Colonic mucosa (tissue), 4 donors: Measurements from ENCODE around the gene F12. TPM values are rescaled to one million over a fixed set of nuclear protein-coding genes. Genes with fewer than 3 reads are reported as not detected.
A peak's percentile ranks its signal among the peaks of the same experiment; 100 is the strongest.

Experiments
- DNase-seq: peaks from one replicate; pipeline ENCODE4 v3.0.0-alpha.2; 2020
- H3K27ac ChIP-seq: fragments of 200-600 bp; one replicate; pipeline ENCODE4 v1.8.0; 2021
- H3K27me3 ChIP-seq: fragments of 200-600 bp; one replicate; pipeline ENCODE4 v1.8.0; 2021
- H3K36me3 ChIP-seq: fragments of 200-600 bp; one replicate; pipeline ENCODE4 v1.8.0; 2021
- H3K4me1 ChIP-seq: fragments of 200-600 bp; one replicate; pipeline ENCODE4 v1.8.0; 2021; ENCODE audit warnings: mild to moderate bottlenecking
- H3K4me3 ChIP-seq: fragments of 200-600 bp; one replicate; pipeline ENCODE4 v1.8.0; 2021
- H3K9ac ChIP-seq, 2 donors: one replicate each; pipeline ENCODE4 v1.7.0; 2013; ENCODE audit warnings: control low read depth in 2 of 2, low read depth in 2 of 2, low read length in 2 of 2
- H3K9me3 ChIP-seq: fragments of 200-600 bp; one replicate; pipeline ENCODE4 v1.8.0; 2021
- CTCF ChIP-seq: fragments of 200-600 bp; IDR thresholded peaks from one replicate; pipeline ENCODE4 v1.8.0; 2022; ENCODE audit warnings: antibody characterized with exemption, mild to moderate bottlenecking
- intact Hi-C: fragments of 100-400 bp; cut with DNase I; formaldehyde crosslinking; loops from one replicate; pipeline ENCODE4 v1.14.1; 2022
- total RNA-seq, 2 donors: library from RNA; stranded (reverse); fragmentation: NEBNext Ultra II Directional in 1 of 2; extraction: Animal tissue kit (Norgen Biotek cat#: 25700) in 1 of 2; gene quantifications; one replicate each; pipeline ENCODE4 v1.2.1, GENCODE V29; 2021
- donor health status: healthy.
- donor health status: DM: no; HTN: no; CAD: no.
- donor health status: DM: no; HTN: no; CAD: no.

Gene F12
- total RNA-seq, 2 donors from 2014 or later = 14.7 to 34.0 TPM

DNA sequence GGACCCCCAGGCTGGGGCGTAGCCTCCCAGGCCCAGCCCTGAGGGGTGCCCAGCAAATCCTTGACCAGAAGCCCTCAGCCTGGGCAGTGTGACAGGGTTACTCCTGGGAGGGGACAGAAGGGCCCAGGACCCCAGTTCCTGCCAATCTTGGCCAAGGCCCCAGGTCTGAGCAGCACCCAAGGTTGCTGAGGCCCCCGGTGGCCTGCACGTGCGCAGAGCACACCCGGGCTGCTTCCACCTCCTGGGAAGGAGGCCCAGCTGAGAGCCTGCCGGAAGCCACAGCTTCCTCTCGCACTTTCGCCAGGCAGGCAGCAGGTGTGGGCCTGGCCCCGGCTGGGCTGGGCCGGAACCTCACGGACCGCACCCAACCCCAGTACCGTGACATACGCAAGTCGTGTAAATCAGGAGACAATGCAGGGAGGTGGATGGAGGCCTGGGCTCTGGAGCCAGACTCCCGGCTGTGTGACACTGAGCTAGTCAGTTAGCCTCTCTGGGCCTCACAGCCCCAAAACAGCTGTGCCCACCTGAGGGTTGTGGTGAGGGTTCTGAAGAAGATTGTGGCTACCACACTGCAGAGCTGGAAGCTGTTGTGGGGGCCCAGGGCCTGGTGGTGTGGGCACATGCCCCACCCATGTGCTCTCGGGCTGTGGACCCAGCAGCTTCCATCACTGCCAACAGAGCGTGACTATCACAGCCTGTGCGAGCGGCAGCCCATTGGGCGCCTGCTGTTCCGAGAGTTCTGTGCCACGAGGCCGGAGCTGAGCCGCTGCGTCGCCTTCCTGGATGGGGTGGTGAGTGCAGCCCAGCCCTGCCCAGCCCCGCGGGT lies 22.2 kb upstream of the F12 start:
- peaks cover 20% of the 10 kb centered on the region for H3K36me3 ChIP-seq
- peak overlapping the region; percentile 41 for H3K27ac ChIP-seq

GRCh38 chr5:177430972-177431316 lies 21.6 kb upstream of the F12 start:
- no peak for DNase-seq
- intact Hi-C loops = no loop called here
- no peak overlapping the region for H3K4me3 ChIP-seq
- H3K27ac ChIP-seq = peak overlapping the region; percentile 41
- H3K36me3 ChIP-seq = peaks cover 19% of the 10 kb centered on the region
- H3K27me3 ChIP-seq = no peaks in the 10 kb centered on the region
- TF ChIP-seq CTCF = no peak
- H3K4me1 ChIP-seq = peaks cover 4% of the 10 kb centered on the region
- no peaks in the 10 kb centered on the region for H3K9me3 ChIP-seq
- peak overlapping the region; percentile 9 to 45 for H3K9ac ChIP-seq

More for the DNA sequence above, 22.2 kb upstream of the F12 start:
- Histone ChIP-seq H3K9ac (peak overlapping the region; percentile 9 to 45), H3K4me3 (peak overlapping the region; percentile 5), H3K4me1 (peaks cover 4% of the 10 kb centered on the region), H3K9me3 (no peaks in the 10 kb centered on the region), H3K27me3 (no peaks in the 10 kb centered on the region)
- no peak for TF ChIP-seq CTCF
- no peak for DNase-seq
- intact Hi-C loops = no loop called here

DNA sequence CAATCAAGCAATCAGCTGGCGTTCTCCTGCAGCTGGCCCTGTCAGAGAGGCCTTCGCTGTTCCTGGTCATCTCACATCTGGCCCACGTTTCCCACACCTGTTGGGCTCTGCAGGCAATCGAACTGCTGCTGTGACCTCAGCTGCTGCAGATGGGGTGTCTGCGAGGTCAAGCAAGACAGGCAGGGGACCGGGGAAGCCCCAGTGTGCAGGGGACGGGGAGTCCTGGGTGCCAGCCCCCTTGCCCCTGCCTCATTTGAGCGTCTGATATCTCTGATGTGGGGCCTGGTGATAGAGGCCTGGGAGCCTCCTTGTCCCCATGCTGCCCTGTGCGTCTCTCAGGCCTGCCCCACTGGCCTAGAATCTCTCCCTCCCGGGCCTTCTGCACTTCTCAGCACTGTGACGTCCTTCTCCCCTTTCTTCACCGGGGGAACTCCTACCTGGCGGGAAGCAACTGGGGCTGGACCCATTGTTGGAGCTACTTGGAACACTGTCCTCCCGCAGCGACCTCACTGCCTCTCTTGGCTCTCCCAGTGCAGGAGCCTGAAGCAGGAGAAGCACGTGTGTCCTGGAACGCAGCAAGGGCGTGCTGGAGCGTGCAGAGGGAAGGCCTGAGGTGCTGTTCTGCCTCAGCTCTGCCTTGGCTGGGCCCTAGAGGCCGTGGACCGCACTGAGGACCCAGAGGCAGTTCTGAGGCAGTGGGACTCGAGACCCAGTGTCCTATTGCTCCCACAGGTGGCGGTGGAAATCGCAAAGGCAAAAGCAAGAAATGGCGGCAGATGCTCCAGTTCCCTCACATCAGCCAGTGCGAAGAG lies 21.0 kb upstream of the F12 start:
- DNase-seq = no peak
- no peaks in the 10 kb centered on the region for H3K27me3 ChIP-seq
- peak overlapping the region in 1 of 2 donors; percentile 9 for H3K9ac ChIP-seq
- H3K36me3 ChIP-seq = peaks cover 13% of the 10 kb centered on the region
- no peaks in the 10 kb centered on the region for H3K9me3 ChIP-seq
- intact Hi-C loops = no loop called here
- H3K27ac ChIP-seq = peak overlapping the region; percentile 41
- peaks cover 7% of the 10 kb centered on the region for H3K4me1 ChIP-seq
- no peak overlapping the region for H3K4me3 ChIP-seq
- no peak for TF ChIP-seq CTCF

GRCh38 chr5:177429248-177430040 lies 20.1 kb upstream of the F12 start:
- H3K27ac ChIP-seq = peak overlapping the region; percentile 1
- H3K4me3 ChIP-seq = no peak overlapping the region
- intact Hi-C loops = no loop called here
- no peaks in the 10 kb centered on the region for H3K27me3 ChIP-seq
- no peaks in the 10 kb centered on the region for H3K9me3 ChIP-seq
- TF ChIP-seq CTCF = no peak
- peaks cover 12% of the 10 kb centered on the region for H3K36me3 ChIP-seq
- H3K4me1 ChIP-seq = peaks cover 11% of the 10 kb centered on the region
- peak overlapping the region in 1 of 2 donors; percentile 98 for H3K9ac ChIP-seq
- DNase-seq = peak; percentile 57

DNA sequence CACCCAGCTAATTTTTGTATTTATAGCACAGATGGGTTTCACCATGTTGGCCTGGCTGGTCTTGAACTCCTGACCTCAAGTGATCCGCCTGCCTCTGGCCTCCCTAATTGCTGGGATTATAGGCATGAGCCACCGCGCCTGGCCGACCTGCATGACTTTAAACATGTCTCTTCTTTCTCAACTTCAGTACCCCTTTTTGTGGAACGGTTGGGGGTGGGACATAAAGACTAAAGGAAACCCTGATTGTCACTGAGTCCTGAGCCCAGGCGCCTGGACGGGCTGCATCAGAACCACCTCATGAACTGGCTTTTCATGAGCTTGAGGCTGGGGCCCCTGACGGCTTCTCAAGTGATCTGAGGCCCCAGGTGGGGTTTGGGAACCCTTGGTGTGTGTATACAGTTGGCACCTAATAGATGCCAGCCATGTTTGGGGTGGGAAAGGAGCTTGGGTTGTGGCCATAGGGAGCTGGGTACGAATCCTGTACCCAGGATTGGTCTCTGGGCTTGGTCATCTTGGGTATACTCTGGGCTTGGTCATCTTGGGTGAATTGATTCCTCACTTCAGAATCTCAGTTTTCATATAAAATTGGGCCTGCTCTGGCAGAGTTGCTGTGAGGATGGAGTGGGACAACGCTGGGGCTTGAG lies 19.3 kb upstream of the F12 start:
- Histone ChIP-seq H3K27ac (peak overlapping the region; percentile 82), H3K4me3 (no peak overlapping the region), H3K9ac (peak overlapping the region; percentile 98 to 99), H3K9me3 (no peaks in the 10 kb centered on the region), H3K36me3 (peaks cover 8% of the 10 kb centered on the region), H3K4me1 (peaks cover 11% of the 10 kb centered on the region), H3K27me3 (no peaks in the 10 kb centered on the region)
- intact Hi-C loops = no loop called here
- no peak for DNase-seq
- TF ChIP-seq CTCF = no peak
